Measurements from ENCODE around the gene SFXN3.
"Not testable (repeated sequence)": the region's sequence is repeated elsewhere in the genome, so short reads cannot be mapped to it uniquely, and the experiment has no call there.

SFXN3 gene

GRCh38 chr10:101016814-101017213 lies 14.2 kb upstream of the SFXN3 start:
- no peak for DNase-seq

- no peak for DNase-seq
Observed at GRCh38 chr10:101018118-101018599, 12.9 kb upstream of the SFXN3 start.

GRCh38 chr10:101018600-101019439 lies 12.2 kb upstream of the SFXN3 start:
- peak; percentile 89 for DNase-seq

- no peak for DNase-seq
Observed at GRCh38 chr10:101019440-101019703, 11.7 kb upstream of the SFXN3 start.

- DNase-seq, result no peak
Observed at GRCh38 chr10:101020427-101021075, 10.5 kb upstream of the SFXN3 start.

GRCh38 chr10:101021239-101021638 lies 9.8 kb upstream of the SFXN3 start:
- DNase-seq, result no peak

GRCh38 chr10:101021692-101022251 lies 9.3 kb upstream of the SFXN3 start:
- DNase-seq, result no peak

- DNase-seq, result no peak
Observed at GRCh38 chr10:101022967-101023705, 7.9 kb upstream of the SFXN3 start.

GRCh38 chr10:101027106-101027720 lies 3.8 kb upstream of the SFXN3 start:
- DNase-seq, result no peak

GRCh38 chr10:101028446-101029337 lies 2.3 kb upstream of the SFXN3 start:
- DNase-seq, result no peak

- DNase-seq, result no peak
Observed at GRCh38 chr10:101029520-101030295, 1.3 kb upstream of the SFXN3 start.

- no peak for DNase-seq
Observed at GRCh38 chr10:101030496-101031127, 422 bp upstream of the SFXN3 start.

GRCh38 chr10:101031796-101032636 lies 982 bp downstream of the SFXN3 start:
- peak; percentile 93 for DNase-seq

GRCh38 chr10:101032637-101033224 lies 1.7 kb downstream of the SFXN3 start:
- peak; percentile 83 for DNase-seq

GRCh38 chr10:101033276-101033675 lies 2.2 kb downstream of the SFXN3 start:
- DNase-seq, result no peak

- DNase-seq, result not testable (repeated sequence)
Observed at GRCh38 chr10:101034404-101034803, 3.4 kb downstream of the SFXN3 start.

GRCh38 chr10:101035314-101035713 lies 4.3 kb downstream of the SFXN3 start:
- no peak for DNase-seq

- DNase-seq, result no peak
Observed at GRCh38 chr10:101035916-101036702, 5.1 kb downstream of the SFXN3 start.

Data from activated effector memory CD4-positive, alpha-beta T cell treated with anti-CD3 and anti-CD28 coated beads, Interleukin-2, amount 50 U/mL, for 16 hours (primary cell).